Globus pallidus (tissue), 1 donor: ENCODE data around the gene APOBEC3C.
"Not testable (repeated sequence)": the region's sequence is repeated elsewhere in the genome, so short reads cannot be mapped to it uniquely, and the experiment has no call there.

ENCODE experiments used
- DNase-seq: peaks from one replicate; pipeline ENCODE4 v3.0.0-alpha.2; 2015; ENCODE audit warnings: low spot score

The APOBEC3C gene

GRCh38 chr22:39013942-39014722 lies at the start of gene APOBEC3C:
Gene APOBEC3C (plus strand): TSS chr22:39014257. CDS start chr22:39014363, 106 bp downstream.
- peak; percentile 43 for DNase-seq

DNA sequence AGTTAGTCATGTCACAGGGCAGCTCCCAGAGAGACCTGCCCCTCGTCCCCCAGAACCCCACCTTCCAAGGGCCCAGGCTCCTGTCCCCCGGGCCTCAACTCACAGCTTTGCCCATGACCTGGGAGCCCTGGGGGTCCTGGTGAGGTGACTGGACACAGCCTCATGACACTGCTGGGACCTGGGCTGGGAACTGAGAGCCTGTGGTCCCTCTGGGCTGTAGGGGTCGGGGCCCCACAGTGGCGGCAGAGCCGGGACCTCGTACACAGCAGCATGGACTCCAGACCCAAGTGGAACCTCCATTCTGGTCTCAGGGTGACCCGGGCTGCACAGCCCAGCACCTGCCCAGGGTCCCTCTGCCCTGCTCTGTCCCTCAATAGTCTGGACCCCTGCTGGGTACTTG lies 49.8 kb upstream of the APOBEC3C start:
- no peak for DNase-seq

- DNase-seq, result no peak
These were observed 49.1 kb upstream of the APOBEC3C start for GRCh38 chr22:38964989-38965388.

- no peak for DNase-seq
These were observed 48.3 kb upstream of the APOBEC3C start for GRCh38 chr22:38965614-38966379.

DNA sequence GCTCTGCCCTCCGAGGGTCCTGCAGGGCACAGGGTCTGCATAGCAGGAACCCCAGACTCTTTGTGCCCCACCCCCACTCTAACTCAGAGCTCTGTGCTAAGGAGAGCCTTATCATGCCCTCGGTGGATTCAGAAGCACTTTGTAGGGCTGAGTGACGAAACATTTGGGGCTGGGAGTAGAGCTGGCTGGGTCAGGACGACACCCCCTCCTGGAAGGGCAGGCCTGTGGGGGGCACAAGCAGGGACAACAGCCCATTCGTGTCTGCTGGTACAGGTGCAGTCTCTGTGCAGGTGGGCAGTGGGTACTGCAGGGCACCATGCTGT lies 47.7 kb upstream of the APOBEC3C start:
- DNase-seq, result no peak

DNA sequence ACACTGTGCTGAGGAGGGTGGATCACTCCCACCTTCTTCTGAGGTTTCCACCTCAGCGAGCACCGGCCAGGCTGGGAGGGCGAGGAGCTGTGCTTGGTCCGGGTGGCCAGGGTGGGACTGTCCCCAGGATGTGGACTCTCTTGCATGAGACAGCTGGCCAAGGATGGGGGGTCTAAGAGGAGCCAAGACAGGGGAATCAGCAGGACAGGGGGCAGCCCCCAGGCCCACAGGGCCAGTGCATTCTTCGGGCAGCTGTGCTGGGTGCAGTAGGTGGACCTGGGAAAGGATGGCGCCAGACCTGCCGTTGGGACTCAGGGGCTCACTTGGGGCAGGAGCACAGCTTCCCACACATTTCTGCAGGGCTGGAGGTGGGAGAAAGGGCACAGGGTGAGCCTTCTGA lies 47.1 kb upstream of the APOBEC3C start:
- no peak for DNase-seq

- no peak for DNase-seq
These were observed 46.3 kb upstream of the APOBEC3C start for GRCh38 chr22:38967451-38968450.

- DNase-seq, result no peak
These were observed 45.3 kb upstream of the APOBEC3C start for GRCh38 chr22:38968801-38969200.

- DNase-seq, result no peak
These were observed 43.5 kb upstream of the APOBEC3C start for GRCh38 chr22:38970551-38970950.

GRCh38 chr22:38971202-38971601 lies 42.9 kb upstream of the APOBEC3C start:
- no peak for DNase-seq

DNA sequence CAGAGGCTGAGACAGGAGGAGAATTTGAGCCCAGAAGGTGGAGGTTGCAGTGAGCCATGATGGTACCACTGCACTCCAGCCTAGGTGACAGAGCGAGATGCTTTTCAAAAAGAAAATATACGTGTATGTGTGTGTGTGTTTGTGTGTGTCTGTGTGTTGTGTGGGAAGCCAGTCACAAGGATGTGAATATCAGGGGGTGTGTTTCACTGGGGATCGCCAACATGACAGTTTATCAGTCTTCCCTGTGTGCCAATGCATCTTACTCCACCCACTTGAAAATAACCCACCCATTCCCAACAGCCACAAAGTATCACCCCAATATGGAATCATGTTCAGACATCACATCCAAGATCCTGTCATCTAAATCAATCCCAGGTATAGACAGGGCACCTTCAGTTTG lies 42.3 kb upstream of the APOBEC3C start:
- no peak for DNase-seq

GRCh38 chr22:38972558-38972957 lies 41.5 kb upstream of the APOBEC3C start:
- DNase-seq, result no peak

GRCh38 chr22:38973289-38974169 lies 40.5 kb upstream of the APOBEC3C start:
- no peak for DNase-seq

DNA sequence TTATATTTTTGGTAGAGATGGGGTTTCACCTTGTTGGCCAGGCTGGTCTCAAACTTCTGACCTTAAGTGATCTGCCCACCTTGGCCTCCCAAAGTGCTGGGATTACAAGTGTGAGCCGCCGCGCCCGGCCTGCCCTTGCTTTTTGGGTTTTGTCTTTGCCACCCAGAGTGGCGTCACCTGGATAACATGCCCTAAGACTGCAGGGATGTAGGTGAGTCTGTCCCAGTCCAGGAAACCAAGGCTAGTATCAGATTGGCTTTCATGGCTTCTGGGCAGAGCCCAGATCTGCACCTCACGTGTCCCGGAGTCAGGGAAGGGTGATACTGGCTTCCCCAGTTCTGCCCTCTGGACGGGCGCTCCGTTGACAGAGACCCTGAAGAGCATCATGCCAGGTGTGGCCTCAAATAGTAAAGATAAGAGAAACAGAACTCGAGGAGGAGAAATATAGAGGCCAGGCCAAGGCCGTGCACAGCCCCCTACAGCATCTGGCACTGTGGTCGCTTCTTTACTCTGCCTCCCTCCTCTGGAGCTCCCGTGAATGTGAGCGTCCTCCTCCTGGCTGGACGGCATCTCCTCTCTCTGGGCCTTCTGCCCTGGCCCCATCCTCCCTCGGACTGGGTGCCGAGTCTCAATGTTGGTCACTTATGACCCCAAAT lies 39.8 kb upstream of the APOBEC3C start:
- no peak for DNase-seq

DNA sequence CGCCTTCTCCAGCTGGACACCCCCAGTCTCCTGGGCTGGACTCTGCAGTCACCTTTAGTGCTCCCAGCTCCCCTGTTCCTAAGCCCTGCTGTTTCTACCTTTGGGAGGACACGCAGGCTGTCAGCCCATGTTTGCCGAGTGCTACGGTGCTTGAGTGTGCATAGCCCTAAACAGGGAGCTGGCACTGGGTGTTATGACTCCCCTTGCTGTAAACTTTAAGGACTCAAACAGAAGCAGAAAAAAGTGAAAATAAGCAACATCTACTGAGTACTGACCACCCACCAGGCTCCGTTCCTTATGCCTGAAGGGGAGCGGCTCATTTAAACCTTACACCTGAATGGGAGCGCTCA lies 39.3 kb upstream of the APOBEC3C start:
- no peak for DNase-seq

- not testable (repeated sequence) for DNase-seq
These were observed 36.8 kb upstream of the APOBEC3C start for GRCh38 chr22:38977289-38977688.

DNA sequence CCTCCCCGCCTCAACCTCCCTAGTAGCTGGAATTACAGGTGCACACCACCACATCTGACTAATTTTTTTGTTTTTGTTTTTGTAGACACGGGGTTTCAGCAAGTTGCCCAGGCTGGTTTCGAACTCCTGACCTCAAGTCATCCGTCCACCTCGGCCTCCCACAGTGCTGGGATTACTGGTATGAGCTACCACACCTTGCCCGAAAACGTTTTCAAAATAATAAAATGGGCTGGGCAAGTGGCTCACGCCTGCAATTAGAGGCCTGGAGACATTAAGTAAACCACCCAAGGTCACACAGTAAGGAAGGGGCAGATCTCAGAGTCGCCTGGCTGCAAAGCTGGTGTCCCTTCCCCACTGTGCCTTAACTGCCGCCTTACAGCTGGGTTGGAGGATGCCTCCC lies 33.5 kb upstream of the APOBEC3C start:
- DNase-seq, result not testable (repeated sequence)

DNA sequence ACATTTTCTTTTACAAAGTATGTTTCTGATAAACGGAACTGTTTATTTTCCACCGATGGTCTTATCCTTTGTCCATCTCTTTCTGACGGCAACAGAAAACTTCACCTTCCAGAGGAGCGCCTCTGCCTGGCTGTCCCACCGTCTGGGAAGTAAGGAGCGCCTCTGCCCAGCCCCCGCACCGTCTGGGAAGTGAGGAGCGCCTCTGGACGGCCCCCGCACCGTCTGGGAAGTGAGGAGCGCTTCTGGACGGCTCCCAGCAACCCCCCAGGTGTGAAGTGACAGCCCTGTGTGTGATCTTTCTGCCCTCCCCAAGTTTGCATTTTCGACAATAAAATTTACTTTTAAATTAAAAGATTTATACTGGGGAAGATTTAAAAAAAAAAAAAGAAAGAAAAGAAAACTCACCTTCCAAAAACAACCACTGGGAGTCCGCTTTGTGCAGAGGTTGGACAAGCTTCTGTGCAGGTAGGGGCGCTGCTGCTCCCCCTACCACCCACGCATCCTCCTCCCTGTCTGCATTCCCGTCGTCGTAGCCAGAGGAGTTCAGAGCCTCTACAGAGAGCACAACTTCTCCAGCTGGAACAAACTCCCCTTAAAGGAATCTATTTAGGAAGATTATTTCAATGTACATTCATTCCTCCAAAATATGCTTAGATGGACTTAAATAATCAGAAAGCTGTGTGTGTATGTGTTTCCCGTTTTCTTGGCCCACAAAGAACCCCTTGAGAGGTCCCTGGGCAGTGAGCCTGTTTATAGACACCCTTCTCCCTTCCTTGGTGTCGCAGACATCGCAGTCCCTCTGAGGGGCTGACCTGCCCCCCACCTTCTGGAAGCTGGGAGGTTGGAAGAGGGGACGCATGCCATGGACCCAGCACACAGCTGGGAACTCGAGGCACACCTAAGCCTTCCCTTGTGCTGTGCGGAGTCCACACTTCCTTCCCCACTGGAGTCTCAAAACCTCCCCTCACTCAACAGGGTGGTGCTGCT lies 32.8 kb upstream of the APOBEC3C start:
- no peak for DNase-seq
